ENCODE results near the gene LAMB3. TPM values are rescaled to one million over a fixed set of nuclear protein-coding genes. Genes with fewer than 3 reads are reported as not detected.

The LAMB3 gene
- total and polyA plus RNA-seq, 2 experiments from 2014 or later = 0.21 to 0.48 TPM

- H3K4me3 ChIP-seq = no peak overlapping the region
- TF ChIP-seq CTCF (IDR thresholded peaks at IDR 0.05; ENCODE audit: low read depth, low read length) = no peak
- H3K4me1 ChIP-seq (ENCODE audit: low read depth) = peaks cover 5% of the 10 kb centered on the region
- DNase-seq (ENCODE audit: low read depth in 1 of 2, low spot score in 1 of 2) = no peak
- no peaks in the 10 kb centered on the region for H3K27me3 ChIP-seq
- no peaks in the 10 kb centered on the region for H3K9me3 ChIP-seq (ENCODE audit: low read depth)
- no peak overlapping the region for H3K27ac ChIP-seq
- no peaks in the 10 kb centered on the region for H3K36me3 ChIP-seq
These were observed 8.8 kb upstream of the LAMB3 start for GRCh38 chr1:209661071-209661470.

- Histone ChIP-seq H3K27me3 (no peaks in the 10 kb centered on the region), H3K36me3 (no peaks in the 10 kb centered on the region), H3K4me3 (no peak overlapping the region), H3K9me3 (ENCODE audit: low read depth) (no peaks in the 10 kb centered on the region), H3K4me1 (ENCODE audit: low read depth) (peaks cover 5% of the 10 kb centered on the region), H3K27ac (no peak overlapping the region)
- no peak for TF ChIP-seq CTCF (IDR thresholded peaks at IDR 0.05; ENCODE audit: low read depth, low read length)
- peak in 1 of 2 donors; percentile 19 for DNase-seq (ENCODE audit: low read depth in 1 of 2, low spot score in 1 of 2)
These were observed 7.7 kb upstream of the LAMB3 start for GRCh38 chr1:209659909-209660308.

- Histone ChIP-seq H3K9me3 (ENCODE audit: low read depth) (no peaks in the 10 kb centered on the region), H3K36me3 (no peaks in the 10 kb centered on the region), H3K4me3 (no peak overlapping the region), H3K4me1 (ENCODE audit: low read depth) (peaks cover 15% of the 10 kb centered on the region), H3K27ac (no peak overlapping the region), H3K27me3 (no peaks in the 10 kb centered on the region)
- no peak for TF ChIP-seq CTCF (IDR thresholded peaks at IDR 0.05; ENCODE audit: low read depth, low read length)
- no peak for DNase-seq (ENCODE audit: low read depth in 1 of 2, low spot score in 1 of 2)
These were observed 5.7 kb upstream of the LAMB3 start for GRCh38 chr1:209657918-209658317.

- no peak overlapping the region for H3K4me3 ChIP-seq
- H3K27ac ChIP-seq = no peak overlapping the region
- H3K36me3 ChIP-seq = no peaks in the 10 kb centered on the region
- no peak for DNase-seq (ENCODE audit: low read depth in 1 of 2, low spot score in 1 of 2)
- no peaks in the 10 kb centered on the region for H3K27me3 ChIP-seq
- TF ChIP-seq CTCF (IDR thresholded peaks at IDR 0.05; ENCODE audit: low read depth, low read length) = no peak
- peaks cover 16% of the 10 kb centered on the region for H3K4me1 ChIP-seq (ENCODE audit: low read depth)
- no peaks in the 10 kb centered on the region for H3K9me3 ChIP-seq (ENCODE audit: low read depth)
These were observed 5.1 kb upstream of the LAMB3 start for GRCh38 chr1:209657140-209657879.

- Histone ChIP-seq H3K27me3 (no peaks in the 10 kb centered on the region), H3K36me3 (no peaks in the 10 kb centered on the region), H3K4me3 (no peak overlapping the region), H3K4me1 (ENCODE audit: low read depth) (peaks cover 16% of the 10 kb centered on the region), H3K27ac (no peak overlapping the region), H3K9me3 (ENCODE audit: low read depth) (no peaks in the 10 kb centered on the region)
- DNase-seq (ENCODE audit: low read depth in 1 of 2, low spot score in 1 of 2) = no peak
- no peak for TF ChIP-seq CTCF (IDR thresholded peaks at IDR 0.05; ENCODE audit: low read depth, low read length)
These were observed 3.4 kb upstream of the LAMB3 start for GRCh38 chr1:209655411-209656231.
